Measurements from ENCODE around the gene FBXL7.

Gene FBXL7

GRCh38 chr5:15555176-15555575 is 55.2 kb downstream of the FBXL7 start:
- no peaks in the 10 kb centered on the region for H3K36me3 ChIP-seq (replicated peaks)
- in situ Hi-C loops (cut with HindIII; ENCODE audit: low pct_ligation_motif_present, low sequenced_read_pairs): no loop called here
- H3K27ac ChIP-seq: no peak overlapping the region
- no peaks in the 10 kb centered on the region for H3K27me3 ChIP-seq (replicated peaks)
- H3K4me3 ChIP-seq (ENCODE audit: low read depth, low read length): no peak overlapping the region
- TF ChIP-seq CTCF (IDR thresholded peaks at IDR 0.05; ENCODE audit: low read depth, low read length, missing control alignments): no peak
- DNase-seq: no peak

- no peak for DNase-seq
- H3K27ac ChIP-seq: no peak overlapping the region
- TF ChIP-seq CTCF (IDR thresholded peaks at IDR 0.05; ENCODE audit: low read depth, low read length, missing control alignments): no peak
- no peaks in the 10 kb centered on the region for H3K27me3 ChIP-seq (replicated peaks)
- in situ Hi-C loops (cut with HindIII; ENCODE audit: low pct_ligation_motif_present, low sequenced_read_pairs): no loop called here
- H3K36me3 ChIP-seq (replicated peaks): no peaks in the 10 kb centered on the region
- no peak overlapping the region for H3K4me3 ChIP-seq (ENCODE audit: low read depth, low read length)
Measured at GRCh38 chr5:15558240-15558639, 58.3 kb downstream of the FBXL7 start.

GRCh38 chr5:15558681-15559080 is 58.7 kb downstream of the FBXL7 start:
- TF ChIP-seq CTCF (IDR thresholded peaks at IDR 0.05; ENCODE audit: low read depth, low read length, missing control alignments): no peak
- Histone ChIP-seq H3K4me3 (ENCODE audit: low read depth, low read length) (no peak overlapping the region), H3K36me3 (replicated peaks) (no peaks in the 10 kb centered on the region), H3K27ac (no peak overlapping the region), H3K27me3 (replicated peaks) (no peaks in the 10 kb centered on the region)
- in situ Hi-C loops (cut with HindIII; ENCODE audit: low pct_ligation_motif_present, low sequenced_read_pairs): no loop called here
- no peak for DNase-seq

- DNase-seq: no peak
- in situ Hi-C loops (cut with HindIII; ENCODE audit: low pct_ligation_motif_present, low sequenced_read_pairs): no loop called here
- Histone ChIP-seq H3K27me3 (replicated peaks) (no peaks in the 10 kb centered on the region), H3K36me3 (replicated peaks) (no peaks in the 10 kb centered on the region), H3K4me3 (ENCODE audit: low read depth, low read length) (no peak overlapping the region), H3K27ac (no peak overlapping the region)
- TF ChIP-seq CTCF (IDR thresholded peaks at IDR 0.05; ENCODE audit: low read depth, low read length, missing control alignments): no peak
Measured at GRCh38 chr5:15560421-15560820, 60.4 kb downstream of the FBXL7 start.

- Histone ChIP-seq H3K4me3 (ENCODE audit: low read depth, low read length) (no peak overlapping the region), H3K36me3 (replicated peaks) (no peaks in the 10 kb centered on the region), H3K27me3 (replicated peaks) (no peaks in the 10 kb centered on the region), H3K27ac (no peak overlapping the region)
- TF ChIP-seq CTCF (IDR thresholded peaks at IDR 0.05; ENCODE audit: low read depth, low read length, missing control alignments): no peak
- no peak for DNase-seq
- in situ Hi-C loops (cut with HindIII; ENCODE audit: low pct_ligation_motif_present, low sequenced_read_pairs): no loop called here
Measured at GRCh38 chr5:15564523-15564922, 64.5 kb downstream of the FBXL7 start.

- in situ Hi-C loops (cut with HindIII; ENCODE audit: low pct_ligation_motif_present, low sequenced_read_pairs): no loop called here
- Histone ChIP-seq H3K27me3 (replicated peaks) (no peaks in the 10 kb centered on the region), H3K36me3 (replicated peaks) (no peaks in the 10 kb centered on the region), H3K27ac (no peak overlapping the region), H3K4me3 (ENCODE audit: low read depth, low read length) (no peak overlapping the region)
- DNase-seq: no peak
- no peak for TF ChIP-seq CTCF (IDR thresholded peaks at IDR 0.05; ENCODE audit: low read depth, low read length, missing control alignments)
Measured at GRCh38 chr5:15564957-15565356, 65.0 kb downstream of the FBXL7 start.

All from brain microvascular endothelial cell (primary cell).